Effector memory CD4-positive, alpha-beta T cell (primary cell): Measurements from ENCODE around the gene CD33.

Source experiments
- DNase-seq, 3 donors: peaks; one replicate each; pipeline ENCODE4 v3.0.0-alpha.2; 2020
- H3K27ac ChIP-seq: 2 replicates; pipeline ENCODE4 v1.7.0; 2013; ENCODE audit warnings: mild to moderate bottlenecking, low read length, moderate library complexity; ENCODE audit not compliant: insufficient read depth, poor library complexity, severe bottlenecking
- H3K27me3 ChIP-seq: replicated peaks from 2 replicates; pipeline ENCODE4 v1.7.0; 2013; ENCODE audit warnings: mild to moderate bottlenecking, low read length; ENCODE audit not compliant: insufficient read depth, control insufficient read depth, poor library complexity, severe bottlenecking
- H3K36me3 ChIP-seq: 2 replicates; pipeline ENCODE4 v1.7.0; 2013; ENCODE audit warnings: mild to moderate bottlenecking, low read length, moderate library complexity; ENCODE audit not compliant: control insufficient read depth, insufficient read depth
- H3K4me1 ChIP-seq: 2 replicates; pipeline ENCODE4 v1.7.0; 2013; ENCODE audit warnings: low read length, mild to moderate bottlenecking; ENCODE audit not compliant: control insufficient read depth, insufficient read depth, poor library complexity, severe bottlenecking
- H3K4me3 ChIP-seq: 2 replicates; pipeline ENCODE4 v1.7.0; 2013; ENCODE audit warnings: low read length, low read depth, mild to moderate bottlenecking; ENCODE audit not compliant: insufficient read depth, poor library complexity, severe bottlenecking
- H3K9me3 ChIP-seq: 2 replicates; pipeline ENCODE4 v1.7.0; 2013; ENCODE audit warnings: mild to moderate bottlenecking, low read length, moderate library complexity; ENCODE audit not compliant: control insufficient read depth

CD33 gene

GRCh38 chr19:51282335-51282734 is 57.5 kb downstream of the CD33 start:
- no peak for DNase-seq

GRCh38 chr19:51285682-51286081 is 60.8 kb downstream of the CD33 start:
- no peak for DNase-seq
- H3K9me3 ChIP-seq, result no peaks in the 10 kb centered on the region
- H3K4me3 ChIP-seq, result no peak overlapping the region
- H3K4me1 ChIP-seq, result no peaks in the 10 kb centered on the region
- no peaks in the 10 kb centered on the region for H3K36me3 ChIP-seq
- no peak overlapping the region for H3K27ac ChIP-seq
- no peaks in the 10 kb centered on the region for H3K27me3 ChIP-seq

More at GRCh38 chr19:51282335-51282734, 57.5 kb downstream of the CD33 start:
- H3K9me3 ChIP-seq, result no peaks in the 10 kb centered on the region
- no peaks in the 10 kb centered on the region for H3K27me3 ChIP-seq
- H3K36me3 ChIP-seq, result no peaks in the 10 kb centered on the region
- no peak overlapping the region for H3K27ac ChIP-seq
- no peaks in the 10 kb centered on the region for H3K4me1 ChIP-seq
- H3K4me3 ChIP-seq, result no peak overlapping the region
